ENCODE data around the gene UTS2B.
A peak's percentile ranks its signal among the peaks of the same experiment; 100 is the strongest.
"Not testable (repeated sequence)": the region's sequence is repeated elsewhere in the genome, so short reads cannot be mapped to it uniquely, and the experiment has no call there.

Gene UTS2B

GRCh38 chr3:191253089-191253799 is 77.1 kb downstream of the UTS2B start:
- peak; percentile 95 for FAIRE-seq

GRCh38 chr3:191246630-191247029 is 83.7 kb downstream of the UTS2B start:
- FAIRE-seq = no peak
- DNase-seq (ENCODE audit: insufficient read length, low spot score) = no peak

More at GRCh38 chr3:191253089-191253799, 77.1 kb downstream of the UTS2B start:
- DNase-seq (ENCODE audit: insufficient read length, low spot score) = no peak

- not testable (repeated sequence) for DNase-seq (ENCODE audit: insufficient read length, low spot score)
- FAIRE-seq = peak; percentile 96
Observed at GRCh38 chr3:191246034-191246433, 84.3 kb downstream of the UTS2B start.

GRCh38 chr3:191244242-191244867 is 86.0 kb downstream of the UTS2B start:
- no peak for DNase-seq (ENCODE audit: insufficient read length, low spot score)
- FAIRE-seq = peak; percentile 75

DNA sequence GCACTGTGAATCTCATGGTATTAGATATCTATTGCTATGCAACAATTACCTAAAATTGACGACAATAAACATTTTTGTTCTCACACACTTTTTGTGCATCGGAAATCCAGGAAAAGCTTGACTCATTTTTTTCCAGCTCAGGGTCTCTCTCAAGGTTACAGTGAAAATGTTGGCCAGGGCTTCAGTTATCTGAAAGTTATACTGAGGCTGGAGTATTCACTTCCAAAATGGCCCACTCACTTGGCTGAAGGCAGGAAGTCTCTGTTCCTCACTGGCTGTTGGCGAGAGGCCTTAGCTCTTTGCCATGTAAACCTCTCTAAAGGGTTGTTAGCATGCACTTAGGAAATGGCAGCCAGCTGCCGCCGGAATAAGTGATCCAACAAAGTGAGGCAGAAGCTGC is 89.8 kb downstream of the UTS2B start:
- DNase-seq (ENCODE audit: insufficient read length, low spot score) (no peak), FAIRE-seq (no peak)

DNA sequence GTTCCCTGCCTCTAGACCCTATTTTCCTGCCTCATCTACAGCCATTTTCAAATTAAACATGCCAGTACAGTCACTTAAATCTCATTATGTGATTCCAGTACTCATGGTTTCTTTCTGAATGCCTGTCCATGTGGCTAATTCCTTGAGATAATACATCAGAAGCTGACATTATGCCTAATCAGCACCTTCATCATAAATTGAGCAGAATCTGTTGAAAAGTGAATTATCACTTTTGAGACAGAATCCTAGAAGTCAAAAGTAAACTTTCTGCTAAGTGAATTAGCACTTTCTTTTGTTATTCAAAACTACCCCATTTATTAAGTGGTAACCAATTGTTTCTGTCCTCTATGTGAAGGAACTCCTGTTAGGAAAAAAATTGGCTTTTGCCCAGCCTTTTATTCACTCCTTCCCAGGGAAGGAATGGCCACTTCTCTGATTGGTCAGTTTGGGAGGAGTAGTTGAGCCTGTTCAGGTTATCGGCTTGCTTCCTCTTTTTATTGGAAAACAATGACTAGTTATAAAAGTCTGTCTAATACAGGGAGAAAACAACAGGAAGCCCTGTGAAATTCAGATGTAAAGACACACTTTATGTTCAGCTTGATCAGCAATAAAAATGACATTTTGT is 90.8 kb downstream of the UTS2B start:
- DNase-seq (ENCODE audit: insufficient read length, low spot score) = no peak
- FAIRE-seq = no peak

GRCh38 chr3:191238321-191238817 is 92.0 kb downstream of the UTS2B start:
- DNase-seq (ENCODE audit: insufficient read length, low spot score) (no peak), FAIRE-seq (peak; percentile 23)

DNA sequence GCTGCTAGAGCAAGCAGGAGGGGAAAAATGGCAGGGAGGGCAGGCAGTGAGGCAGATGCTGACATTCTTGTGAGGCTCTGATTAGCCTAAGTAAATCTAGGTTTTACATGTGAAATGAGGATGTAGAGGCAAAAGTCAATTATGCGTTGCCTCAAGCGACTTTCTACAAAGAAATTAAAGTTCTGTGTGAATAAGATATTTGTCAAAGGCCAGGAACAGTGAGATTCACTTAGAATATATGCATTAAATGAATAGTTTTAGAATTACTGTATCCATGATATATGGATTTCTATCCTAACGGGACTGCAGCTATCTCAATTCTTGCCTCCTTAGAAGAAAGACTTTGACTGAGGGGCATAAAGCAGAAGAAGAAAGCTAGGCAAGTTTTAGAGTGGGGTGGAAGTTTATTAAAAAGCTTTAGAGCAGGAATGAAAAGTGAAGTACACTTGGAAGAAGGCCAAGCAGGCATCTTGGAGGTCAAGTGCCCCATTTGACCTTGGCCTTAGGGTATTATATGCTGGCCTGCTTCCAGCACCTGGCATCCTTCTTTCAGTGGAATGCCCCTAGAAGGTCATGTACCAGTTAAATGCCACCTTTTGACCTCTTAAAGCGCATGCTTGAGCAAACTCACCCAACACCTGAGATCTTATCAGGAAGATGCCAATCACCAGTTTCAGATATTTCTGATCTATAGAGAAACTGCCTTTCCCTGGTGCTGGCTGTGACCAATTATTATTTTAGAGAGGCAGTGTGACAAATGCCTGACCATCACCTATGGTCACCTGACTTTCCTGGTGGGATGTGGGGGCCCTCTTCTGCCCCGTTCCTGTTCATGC is 93.1 kb downstream of the UTS2B start:
- FAIRE-seq = peak; percentile 8
- no peak for DNase-seq (ENCODE audit: insufficient read length, low spot score)

GRCh38 chr3:191236646-191237045 is 93.7 kb downstream of the UTS2B start:
- FAIRE-seq (no peak), DNase-seq (ENCODE audit: insufficient read length, low spot score) (no peak)

DNA sequence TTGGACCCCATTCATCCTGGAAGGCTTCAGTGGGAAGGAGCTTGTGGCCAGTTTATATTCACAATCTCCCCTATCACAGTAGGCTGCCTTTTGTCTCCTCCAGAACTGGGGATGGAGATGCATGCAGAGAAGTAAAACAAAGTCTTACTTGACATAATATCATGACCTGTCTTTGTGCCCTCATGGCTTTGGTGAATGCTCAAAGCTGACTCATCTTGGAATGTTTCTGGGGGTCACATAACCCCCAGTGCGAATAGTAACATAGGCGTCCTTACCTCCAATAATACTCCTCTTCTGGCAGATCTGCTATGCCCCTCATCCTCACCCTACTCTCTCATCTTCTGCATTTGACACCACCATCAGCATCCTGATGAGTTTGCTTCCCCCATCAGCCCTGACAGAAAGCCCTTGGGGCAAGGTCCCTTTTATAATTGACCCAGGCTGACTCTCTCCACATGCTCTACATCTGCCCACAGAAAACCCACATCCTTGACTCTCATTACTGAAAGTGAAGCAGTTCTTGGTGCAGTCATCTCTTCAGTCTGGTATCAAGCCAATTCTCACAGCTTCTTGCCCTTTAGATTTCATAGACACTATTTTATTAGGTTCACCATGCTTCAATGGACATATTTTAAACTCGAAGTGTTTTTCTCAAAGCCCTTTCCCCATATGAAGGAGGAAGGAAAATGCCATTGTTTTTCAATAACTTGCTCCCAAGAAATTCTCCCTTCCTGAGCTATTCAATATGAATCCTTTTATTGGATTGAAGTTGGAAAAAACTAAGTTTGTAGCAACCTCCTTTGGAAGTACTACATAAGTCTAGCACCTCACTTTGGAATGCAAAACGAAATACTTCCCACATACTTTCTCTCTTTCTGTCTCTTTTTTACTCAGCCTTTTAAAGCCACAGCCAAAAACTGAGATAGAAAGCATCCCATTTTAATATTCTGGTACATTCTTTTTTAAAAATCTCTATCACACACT is 94.7 kb downstream of the UTS2B start:
- DNase-seq (ENCODE audit: insufficient read length, low spot score) (peak; percentile 51), FAIRE-seq (peak; percentile 100)

GRCh38 chr3:191234216-191234615 is 96.1 kb downstream of the UTS2B start:
- FAIRE-seq (peak; percentile 48), DNase-seq (ENCODE audit: insufficient read length, low spot score) (no peak)

DNA sequence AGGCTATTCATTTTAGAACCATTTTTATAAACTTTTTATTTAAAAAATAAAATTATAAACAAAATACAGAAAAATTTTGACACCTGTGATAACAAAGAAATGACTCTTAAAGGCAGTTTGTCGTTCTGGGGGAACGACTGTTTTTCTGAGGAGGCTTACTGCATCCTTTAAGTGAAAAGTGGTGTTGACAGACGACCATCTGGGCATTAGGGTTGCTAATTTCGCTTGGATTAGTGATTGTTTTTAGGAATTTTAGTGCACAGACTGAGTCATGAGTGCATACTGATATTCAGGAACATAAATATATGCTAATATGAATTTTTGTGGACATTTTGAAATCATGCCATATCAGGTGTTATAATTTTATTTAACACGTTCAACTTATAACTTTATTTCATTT is 102.8 kb downstream of the UTS2B start:
- FAIRE-seq = no peak
- no peak for DNase-seq (ENCODE audit: insufficient read length, low spot score)

- FAIRE-seq (no peak), DNase-seq (ENCODE audit: insufficient read length, low spot score) (no peak)
Observed at GRCh38 chr3:191221638-191222037, 108.7 kb downstream of the UTS2B start.

- DNase-seq (ENCODE audit: insufficient read length, low spot score) = no peak
- FAIRE-seq = no peak
Observed at GRCh38 chr3:191220908-191221307, 109.4 kb downstream of the UTS2B start.

DNA sequence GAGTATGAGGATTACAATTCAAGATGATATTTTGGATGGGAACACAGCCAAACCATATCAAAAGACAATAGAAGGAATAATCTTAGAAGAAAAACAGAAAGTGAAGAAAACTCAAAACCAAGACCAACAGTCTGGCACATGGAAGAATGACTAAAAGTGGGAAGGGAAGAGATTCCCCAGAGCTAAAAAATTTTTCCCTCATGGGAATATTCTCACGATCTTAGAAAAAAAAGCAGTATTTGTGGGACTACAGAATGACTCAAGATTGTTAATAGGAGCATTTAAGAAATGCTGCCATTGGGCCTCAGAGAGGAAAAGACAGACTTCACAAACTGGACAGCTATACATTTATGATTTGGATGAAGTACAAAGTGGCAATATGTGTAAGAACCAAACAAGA is 113.0 kb downstream of the UTS2B start:
- DNase-seq (ENCODE audit: insufficient read length, low spot score) (no peak), FAIRE-seq (no peak)
